Skeletal muscle satellite cell (primary cell): Measurements from ENCODE around the gene MYO5B.
"Not testable (repeated sequence)": the region's sequence is repeated elsewhere in the genome, so short reads cannot be mapped to it uniquely, and the experiment has no call there.

Experiments
- H3K27me3 ChIP-seq: 2 replicates; pipeline ENCODE4 v1.7.0; 2013; ENCODE audit warnings: low read length; ENCODE audit not compliant: control insufficient read depth, insufficient read depth
- H3K36me3 ChIP-seq: 2 replicates; pipeline ENCODE4 v1.7.0; 2013; ENCODE audit warnings: mild to moderate bottlenecking, control low read depth, low read length; ENCODE audit not compliant: insufficient read depth
- H3K4me1 ChIP-seq: 2 replicates; pipeline ENCODE4 v1.7.0; 2013; ENCODE audit warnings: low read length; ENCODE audit not compliant: control insufficient read depth, insufficient read depth
- H3K4me2 ChIP-seq: 2 replicates; pipeline ENCODE4 v1.7.0; 2013; ENCODE audit warnings: mild to moderate bottlenecking, low read length
- H3K4me3 ChIP-seq: 2 replicates; pipeline ENCODE4 v1.7.0; 2013; ENCODE audit warnings: low read length
- H3K9ac ChIP-seq: 2 replicates; pipeline ENCODE4 v1.7.0; 2013; ENCODE audit warnings: mild to moderate bottlenecking, low read depth, low read length, moderate library complexity
- H3K9me3 ChIP-seq: replicated peaks from 2 replicates; pipeline ENCODE4 v1.7.0; 2013; ENCODE audit warnings: mild to moderate bottlenecking, control low read depth, low read length

The MYO5B gene

DNA sequence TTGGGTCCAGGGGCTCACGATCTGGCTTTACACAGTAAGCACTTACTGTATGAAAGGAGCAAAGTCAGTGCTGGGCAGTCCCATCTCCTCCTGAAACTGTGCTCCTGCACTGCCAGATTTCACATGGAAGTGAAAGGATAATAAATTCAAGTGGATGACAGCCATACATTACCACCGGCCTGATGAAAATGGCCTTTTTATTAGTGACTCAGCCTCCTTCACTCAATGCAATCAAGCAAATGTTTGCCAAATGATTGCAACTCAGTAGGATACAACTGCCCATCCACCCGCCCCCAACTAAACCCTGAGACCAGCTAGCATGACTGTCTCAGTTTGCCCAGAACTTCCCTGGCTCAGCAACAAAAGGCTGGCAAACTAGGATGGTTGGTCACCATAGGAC is 77.1 kb downstream of the MYO5B start:
- Histone ChIP-seq H3K4me3 (no peak overlapping the region), H3K27me3 (peaks cover 44% of the 10 kb centered on the region), H3K4me1 (no peaks in the 10 kb centered on the region), H3K4me2 (no peak overlapping the region), H3K9ac (no peak overlapping the region), H3K36me3 (no peaks in the 10 kb centered on the region), H3K9me3 (no peaks in the 10 kb centered on the region)

GRCh38 chr18:50115095-50115494 is 79.9 kb downstream of the MYO5B start:
- no peak overlapping the region for H3K4me2 ChIP-seq
- H3K4me3 ChIP-seq, result no peak overlapping the region
- H3K4me1 ChIP-seq, result no peaks in the 10 kb centered on the region
- H3K9ac ChIP-seq, result no peak overlapping the region
- no peaks in the 10 kb centered on the region for H3K36me3 ChIP-seq
- no peaks in the 10 kb centered on the region for H3K9me3 ChIP-seq
- peaks cover 62% of the 10 kb centered on the region for H3K27me3 ChIP-seq

GRCh38 chr18:50114448-50114847 is 80.5 kb downstream of the MYO5B start:
- no peaks in the 10 kb centered on the region for H3K36me3 ChIP-seq
- peaks cover 57% of the 10 kb centered on the region for H3K27me3 ChIP-seq
- no peaks in the 10 kb centered on the region for H3K9me3 ChIP-seq
- H3K4me2 ChIP-seq, result no peak overlapping the region
- H3K4me3 ChIP-seq, result no peak overlapping the region
- H3K4me1 ChIP-seq, result no peaks in the 10 kb centered on the region
- H3K9ac ChIP-seq, result no peak overlapping the region

GRCh38 chr18:50113726-50114125 is 81.2 kb downstream of the MYO5B start:
- Histone ChIP-seq H3K9me3 (no peaks in the 10 kb centered on the region), H3K4me1 (no peaks in the 10 kb centered on the region), H3K4me3 (no peak overlapping the region)

DNA sequence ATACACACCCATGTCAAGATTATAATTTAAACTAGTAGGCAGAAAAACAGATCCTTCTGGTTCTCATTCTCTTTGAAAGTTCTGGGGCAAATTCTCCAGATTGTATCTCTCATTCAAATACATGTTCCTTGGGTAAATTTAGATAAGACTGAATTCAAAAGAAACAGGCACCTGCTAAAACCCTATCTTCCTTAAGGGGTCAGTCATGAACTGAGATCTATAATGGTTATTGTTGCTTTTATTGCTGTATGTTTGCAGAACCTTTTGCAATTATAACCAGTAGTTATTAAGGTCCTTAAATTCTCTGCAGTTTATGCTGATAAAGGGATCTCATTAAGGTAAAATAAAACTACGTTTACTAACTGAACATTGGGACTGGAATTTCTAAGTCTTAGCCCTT is 83.5 kb downstream of the MYO5B start:
- no peaks in the 10 kb centered on the region for H3K36me3 ChIP-seq
- H3K4me1 ChIP-seq, result no peaks in the 10 kb centered on the region
- no peak overlapping the region for H3K4me3 ChIP-seq
- H3K4me2 ChIP-seq, result no peak overlapping the region
- H3K9me3 ChIP-seq, result no peaks in the 10 kb centered on the region
- no peak overlapping the region for H3K9ac ChIP-seq
- peaks cover 42% of the 10 kb centered on the region for H3K27me3 ChIP-seq

More at GRCh38 chr18:50113726-50114125, 81.2 kb downstream of the MYO5B start:
- H3K4me2 ChIP-seq, result no peak overlapping the region
- no peaks in the 10 kb centered on the region for H3K36me3 ChIP-seq
- H3K9ac ChIP-seq, result no peak overlapping the region
- peaks cover 50% of the 10 kb centered on the region for H3K27me3 ChIP-seq

DNA sequence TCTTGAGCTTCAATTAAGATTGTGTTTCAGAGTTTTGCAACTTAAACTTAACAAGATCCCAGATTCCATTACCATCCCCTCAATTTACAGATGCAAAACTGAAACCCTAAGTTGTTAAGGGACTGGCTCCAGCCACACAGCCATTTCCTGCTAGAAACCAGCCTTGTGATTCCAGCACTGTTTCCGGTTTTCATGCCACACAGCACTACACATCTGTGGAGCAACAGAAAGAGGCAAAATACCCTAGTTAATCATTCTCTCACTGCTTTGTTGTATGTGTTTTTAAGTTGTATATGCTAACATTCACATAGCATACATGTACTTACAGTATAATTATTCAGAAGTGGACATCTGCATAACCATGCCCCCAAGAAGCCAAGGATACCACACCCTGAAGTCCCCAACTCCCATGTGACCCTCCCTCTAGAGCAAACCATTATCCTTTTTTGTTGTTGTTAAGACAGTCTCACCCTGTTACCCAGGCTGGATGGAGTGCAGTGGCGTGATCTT is 87.4 kb downstream of the MYO5B start:
- Histone ChIP-seq H3K4me3 (no peak overlapping the region), H3K4me2 (no peak overlapping the region)

GRCh38 chr18:50105027-50105426 is 89.9 kb downstream of the MYO5B start:
- no peaks in the 10 kb centered on the region for H3K36me3 ChIP-seq
- no peak overlapping the region for H3K4me3 ChIP-seq
- no peak overlapping the region for H3K9ac ChIP-seq
- peaks cover 5% of the 10 kb centered on the region for H3K4me1 ChIP-seq
- H3K4me2 ChIP-seq, result no peak overlapping the region
- no peaks in the 10 kb centered on the region for H3K9me3 ChIP-seq
- H3K27me3 ChIP-seq, result no peaks in the 10 kb centered on the region

More for the DNA sequence above, 87.4 kb downstream of the MYO5B start:
- Histone ChIP-seq H3K36me3 (no peaks in the 10 kb centered on the region), H3K9me3 (no peaks in the 10 kb centered on the region), H3K4me1 (no peaks in the 10 kb centered on the region), H3K9ac (no peak overlapping the region), H3K27me3 (peaks cover 16% of the 10 kb centered on the region)

- no peak overlapping the region for H3K4me2 ChIP-seq
- H3K9ac ChIP-seq, result no peak overlapping the region
- H3K4me3 ChIP-seq, result no peak overlapping the region
- peaks cover 5% of the 10 kb centered on the region for H3K4me1 ChIP-seq
- H3K9me3 ChIP-seq, result no peaks in the 10 kb centered on the region
- H3K27me3 ChIP-seq, result no peaks in the 10 kb centered on the region
- no peaks in the 10 kb centered on the region for H3K36me3 ChIP-seq
Measured at GRCh38 chr18:50104421-50104820, 90.5 kb downstream of the MYO5B start.

DNA sequence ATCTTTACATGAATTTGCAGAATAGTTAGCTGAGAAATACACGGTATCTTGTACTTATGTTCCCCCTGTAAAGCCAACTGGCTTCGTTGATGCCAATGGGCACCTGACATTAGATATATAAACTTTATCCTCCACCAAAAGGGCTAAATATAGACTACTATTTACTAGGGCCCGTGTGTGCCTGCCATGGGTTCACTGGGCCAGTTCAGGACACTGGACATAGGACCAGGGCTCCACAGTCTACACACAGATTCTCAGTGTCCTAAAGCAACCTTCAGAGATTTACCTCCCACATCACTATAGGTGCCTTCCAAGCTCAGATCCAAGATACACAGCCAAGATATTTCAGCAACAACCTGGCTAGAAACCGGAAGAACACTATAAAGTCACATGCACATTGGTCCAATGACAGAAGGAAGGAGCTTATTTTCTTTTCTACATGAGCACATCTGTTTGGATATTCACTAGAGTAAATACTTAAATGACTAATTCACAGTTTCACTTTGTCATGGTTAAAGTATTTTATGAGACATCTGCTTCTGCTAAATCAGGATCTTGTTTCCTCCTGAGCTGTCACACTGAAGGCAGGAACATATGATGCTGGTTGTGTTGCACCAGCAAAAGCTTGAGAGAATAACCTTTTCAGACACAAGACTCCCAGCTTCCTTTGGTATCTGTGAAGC is 95.1 kb downstream of the MYO5B start:
- no peaks in the 10 kb centered on the region for H3K36me3 ChIP-seq
- peak overlapping the region; percentile 17 for H3K4me2 ChIP-seq
- H3K9me3 ChIP-seq, result no peaks in the 10 kb centered on the region
- H3K27me3 ChIP-seq, result peaks cover 4% of the 10 kb centered on the region
- peaks cover 5% of the 10 kb centered on the region for H3K4me1 ChIP-seq
- no peak overlapping the region for H3K4me3 ChIP-seq
- no peak overlapping the region for H3K9ac ChIP-seq

DNA sequence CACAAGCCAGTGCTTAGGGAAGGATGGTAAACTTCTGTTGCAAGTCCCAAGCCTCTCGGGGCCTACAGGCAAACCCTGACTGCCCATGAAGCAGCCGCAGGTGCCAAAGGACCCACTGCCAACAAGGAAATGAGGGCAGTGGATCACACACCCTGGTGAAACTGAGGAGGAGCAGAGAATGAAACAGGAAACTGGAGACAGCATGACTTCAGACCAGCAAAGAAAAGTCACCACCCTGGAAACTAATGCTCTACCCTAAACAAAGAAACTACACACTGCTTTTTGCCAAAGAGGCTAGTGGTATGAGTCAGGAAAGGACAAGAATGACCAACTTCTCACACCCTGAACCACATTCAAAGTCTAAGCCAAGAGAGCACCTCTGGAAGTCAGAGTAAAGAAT is 97.2 kb downstream of the MYO5B start:
- Histone ChIP-seq H3K4me2 (no peak overlapping the region), H3K36me3 (no peaks in the 10 kb centered on the region), H3K27me3 (peaks cover 4% of the 10 kb centered on the region), H3K4me1 (peaks cover 5% of the 10 kb centered on the region), H3K9ac (no peak overlapping the region), H3K9me3 (no peaks in the 10 kb centered on the region), H3K4me3 (no peak overlapping the region)

GRCh38 chr18:50096766-50097435 is 98.0 kb downstream of the MYO5B start:
- H3K27me3 ChIP-seq, result peaks cover 9% of the 10 kb centered on the region
- H3K9me3 ChIP-seq, result no peaks in the 10 kb centered on the region
- no peak overlapping the region for H3K9ac ChIP-seq
- no peaks in the 10 kb centered on the region for H3K36me3 ChIP-seq
- H3K4me1 ChIP-seq, result peaks cover 5% of the 10 kb centered on the region
- H3K4me3 ChIP-seq, result no peak overlapping the region
- H3K4me2 ChIP-seq, result no peak overlapping the region

DNA sequence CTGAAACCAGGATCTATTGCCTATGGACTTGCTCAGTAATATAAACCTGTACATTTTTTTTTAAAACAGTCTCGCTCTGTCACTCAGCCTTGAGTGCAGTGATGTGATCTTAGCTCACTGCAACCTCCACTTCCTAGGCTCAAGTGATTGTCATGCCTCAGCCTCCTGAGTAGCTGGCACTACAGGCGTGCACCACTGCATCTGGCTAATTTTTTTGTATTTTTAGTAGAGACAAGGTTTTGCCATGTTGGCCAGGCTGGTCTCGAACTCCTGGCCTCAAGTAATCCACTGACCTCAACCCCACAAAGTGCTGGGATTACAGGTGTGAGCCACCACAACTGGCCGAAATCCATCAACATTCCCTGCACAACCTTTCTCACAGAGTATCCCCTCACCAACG is 100.2 kb downstream of the MYO5B start:
- H3K4me1 ChIP-seq, H3K9ac ChIP-seq, H3K4me3 ChIP-seq, H3K4me2 ChIP-seq, H3K36me3 ChIP-seq, H3K9me3 ChIP-seq: not testable (repeated sequence)
- peaks cover 17% of the 10 kb centered on the region for H3K27me3 ChIP-seq
